ENCODE data around the gene CCDC167.
"Not testable (repeated sequence)": the region's sequence is repeated elsewhere in the genome, so short reads cannot be mapped to it uniquely, and the experiment has no call there.

Gene CCDC167

GRCh38 chr6:37507077-37507476 is 7.4 kb upstream of the CCDC167 start:
- DNase-seq, result no peak

GRCh38 chr6:37506479-37506878 is 6.8 kb upstream of the CCDC167 start:
- no peak for DNase-seq

- no peak for DNase-seq
Measured at GRCh38 chr6:37504024-37504423, 4.3 kb upstream of the CCDC167 start.

GRCh38 chr6:37503309-37503965 is 3.7 kb upstream of the CCDC167 start:
- peak; percentile 28 for DNase-seq

- DNase-seq, result peak; percentile 89
Measured at GRCh38 chr6:37502703-37503291, 3.1 kb upstream of the CCDC167 start.

- DNase-seq, result peak; percentile 72
Measured at GRCh38 chr6:37501632-37502491, 2.2 kb upstream of the CCDC167 start.

- not testable (repeated sequence) for DNase-seq
Measured at GRCh38 chr6:37500904-37501303, 1.2 kb upstream of the CCDC167 start.

GRCh38 chr6:37500294-37500608 is 558 bp upstream of the CCDC167 start:
- no peak for DNase-seq

GRCh38 chr6:37496951-37497885 is 2.5 kb downstream of the CCDC167 start:
- no peak for DNase-seq

GRCh38 chr6:37495244-37495934 is 4.3 kb downstream of the CCDC167 start:
- DNase-seq, result no peak

- no peak for DNase-seq
Measured at GRCh38 chr6:37493661-37493995, 6.1 kb downstream of the CCDC167 start.

- no peak for DNase-seq
Measured at GRCh38 chr6:37492991-37493660, 6.6 kb downstream of the CCDC167 start.

GRCh38 chr6:37492236-37492972 is 7.3 kb downstream of the CCDC167 start:
- no peak for DNase-seq

- no peak for DNase-seq
Measured at GRCh38 chr6:37491830-37492208, 7.9 kb downstream of the CCDC167 start.

GRCh38 chr6:37491171-37491829 is 8.4 kb downstream of the CCDC167 start:
- no peak for DNase-seq

GRCh38 chr6:37490536-37491170 is 9.0 kb downstream of the CCDC167 start:
- no peak for DNase-seq

- DNase-seq, result peak; percentile 41
Measured at GRCh38 chr6:37489697-37490336, 9.9 kb downstream of the CCDC167 start.

- DNase-seq, result no peak
Measured at GRCh38 chr6:37488476-37488875, 11.2 kb downstream of the CCDC167 start.

- DNase-seq, result no peak
Measured at GRCh38 chr6:37487591-37488380, 11.9 kb downstream of the CCDC167 start.

All from CD4-positive, alpha-beta T cell treated with Interleukin-12 subunit alpha and Interleukin-12 subunit beta, for 1 hour (primary cell).